RWPE2 (cell line): Measurements from ENCODE around the gene MXD3.

ENCODE experiments used
- ATAC-seq: fragments of 200-7000 bp; cut with Tn5 transposase; 3 replicates; pipeline ENCODE4 v1.9.1; 2021; ENCODE audit warnings: low read depth
- DNase-seq: peaks from one replicate; pipeline ENCODE4 v3.0.0-alpha.2; 2020; ENCODE audit warnings: low spot score
- H3K27ac ChIP-seq: fragments of 450-650 bp; 2 replicates; pipeline ENCODE4 v1.5.1; 2017; ENCODE audit warnings: mild to moderate bottlenecking; ENCODE audit not compliant: poor library complexity, severe bottlenecking
- H3K27me3 ChIP-seq: fragments of 250-450 bp; sonication (Bioruptor Pico); 2 replicates; pipeline ENCODE4 v1.5.1; 2021; ENCODE audit warnings: mild to moderate bottlenecking, moderate library complexity; ENCODE audit not compliant: insufficient read depth, poor library complexity, severe bottlenecking
- H3K36me3 ChIP-seq: fragments of 250-450 bp; sonication (Bioruptor Pico); 2 replicates; pipeline ENCODE4 v1.5.1; 2020; ENCODE audit warnings: low read depth, mild to moderate bottlenecking, moderate library complexity
- H3K4me1 ChIP-seq: fragments of 250-450 bp; sonication (Bioruptor Pico); 2 replicates; pipeline ENCODE4 v1.5.1; 2021; ENCODE audit warnings: mild to moderate bottlenecking, moderate library complexity; ENCODE audit not compliant: insufficient read depth, poor library complexity, severe bottlenecking
- H3K4me3 ChIP-seq: fragments of 250-450 bp; sonication (Bioruptor Pico); 2 replicates; pipeline ENCODE4 v1.5.1; 2021; ENCODE audit warnings: mild to moderate bottlenecking, moderate library complexity; ENCODE audit not compliant: severe bottlenecking
- H3K9me3 ChIP-seq: fragments of 250-450 bp; sonication (Bioruptor Pico); 2 replicates; pipeline ENCODE4 v1.5.1; 2021; ENCODE audit warnings: mild to moderate bottlenecking, moderate library complexity; ENCODE audit not compliant: severe bottlenecking
- CTCF ChIP-seq: fragments of 450-650 bp; IDR thresholded peaks from one replicate; pipeline ENCODE4 v1.5.1; 2017; ENCODE audit warnings: mild to moderate bottlenecking, moderate library complexity; ENCODE audit not compliant: poor library complexity, severe bottlenecking

The MXD3 gene

GRCh38 chr5:177328545-177329231, 17.0 kb upstream of the MXD3 start:
- H3K36me3 ChIP-seq, result peaks cover 42% of the 10 kb centered on the region
- DNase-seq (no peak), ATAC-seq (no peak)
- H3K27me3 ChIP-seq, result no peaks in the 10 kb centered on the region
- peaks cover 11% of the 10 kb centered on the region for H3K4me1 ChIP-seq
- peak overlapping the region; percentile 21 for H3K27ac ChIP-seq
- no peak for TF ChIP-seq CTCF
- H3K4me3 ChIP-seq, result no peak overlapping the region
- H3K9me3 ChIP-seq, result no peaks in the 10 kb centered on the region

DNA sequence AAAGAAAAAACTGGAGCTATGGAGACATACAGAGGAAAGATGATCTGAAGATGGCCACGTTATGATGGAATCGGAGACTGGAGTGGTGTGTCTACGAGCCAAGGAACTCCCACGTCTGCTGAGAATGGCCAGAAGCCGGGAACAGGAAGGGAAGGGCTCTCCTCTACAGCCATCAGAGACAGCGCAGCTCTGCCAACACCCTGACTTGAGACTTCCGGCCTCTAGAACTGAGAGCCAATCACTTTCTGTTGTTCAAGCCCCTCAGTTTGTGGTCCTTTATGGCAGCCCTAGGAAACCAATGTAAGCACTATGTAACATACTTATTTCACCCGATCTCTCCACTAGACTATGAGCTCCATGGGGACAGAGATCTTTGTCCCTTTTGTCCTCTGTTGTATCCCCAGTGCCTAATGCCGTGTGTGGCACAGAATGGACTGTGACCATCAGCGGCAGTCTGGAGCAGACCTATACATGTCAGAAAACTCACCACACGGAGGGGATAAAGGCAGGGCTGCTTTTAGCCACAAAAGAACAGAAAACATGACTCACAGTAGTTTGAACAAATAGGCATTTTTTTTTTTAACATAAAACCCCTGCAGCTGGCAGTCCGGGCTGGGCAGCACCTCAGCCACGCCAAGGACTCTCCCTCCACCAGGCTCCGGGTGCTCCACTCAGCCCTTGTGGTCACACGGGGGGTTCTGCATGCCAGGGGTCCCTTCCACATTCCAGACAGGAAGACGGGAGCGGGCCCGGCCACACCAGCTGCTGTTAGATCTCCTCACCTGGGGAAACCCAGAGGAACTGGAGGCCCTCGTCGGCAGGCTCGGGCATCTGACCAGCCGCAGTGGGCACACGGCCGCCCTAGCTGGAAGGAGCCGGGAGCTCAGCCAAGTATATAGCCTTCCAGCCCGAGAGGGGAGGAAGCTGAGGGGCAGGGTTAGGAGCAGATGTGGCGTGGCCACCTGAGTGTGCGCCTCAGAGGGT, 16.1 kb upstream of the MXD3 start:
- H3K4me3 ChIP-seq, result no peak overlapping the region
- peaks cover 35% of the 10 kb centered on the region for H3K36me3 ChIP-seq
- ATAC-seq, result peak; percentile 66
- peak overlapping the region; percentile 21 for H3K27ac ChIP-seq
- H3K27me3 ChIP-seq, result no peaks in the 10 kb centered on the region
- H3K4me1 ChIP-seq, result peaks cover 11% of the 10 kb centered on the region
- no peak for TF ChIP-seq CTCF
- no peaks in the 10 kb centered on the region for H3K9me3 ChIP-seq
- DNase-seq, result no peak

DNA sequence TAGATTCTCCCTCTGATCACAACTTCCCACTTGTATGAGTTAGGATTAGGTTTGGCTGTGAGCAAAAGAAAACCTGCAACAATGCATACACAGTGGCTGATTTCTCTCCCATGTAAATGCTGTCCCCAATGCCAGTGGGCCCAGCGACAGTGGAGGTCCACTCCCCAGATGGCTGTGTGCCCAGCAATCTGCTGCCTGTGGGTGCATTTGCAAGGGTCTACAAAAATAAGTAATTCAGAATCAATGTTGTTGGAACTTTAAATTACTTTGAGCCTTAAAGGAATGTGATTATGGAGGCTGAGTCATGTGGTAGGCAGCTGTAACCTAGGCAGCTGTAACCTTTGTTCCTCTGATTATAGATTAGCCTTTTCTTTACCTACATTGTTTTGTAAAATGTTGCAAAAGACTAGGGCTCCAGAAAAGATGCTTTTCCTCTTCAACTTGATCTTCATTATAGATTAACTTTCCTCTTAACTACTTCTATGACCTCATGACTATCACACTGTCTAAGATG, 14.2 kb upstream of the MXD3 start:
- peaks cover 26% of the 10 kb centered on the region for H3K36me3 ChIP-seq
- peaks cover 11% of the 10 kb centered on the region for H3K4me1 ChIP-seq
- DNase-seq, result no peak
- no peak overlapping the region for H3K4me3 ChIP-seq
- H3K27ac ChIP-seq, result no peak overlapping the region
- H3K9me3 ChIP-seq, result no peaks in the 10 kb centered on the region
- H3K27me3 ChIP-seq, result no peaks in the 10 kb centered on the region
- peak; percentile 47; the same call in 1 of the 3 replicates for ATAC-seq
- no peak for TF ChIP-seq CTCF

- no peak for TF ChIP-seq CTCF
- H3K4me3 ChIP-seq, result no peak overlapping the region
- 0 out of 2 replicates have a peak, but pooled peaks cover 6% of the 10 kb centered on the region for H3K36me3 ChIP-seq
- no peaks in the 10 kb centered on the region for H3K9me3 ChIP-seq
- H3K27me3 ChIP-seq, result no peaks in the 10 kb centered on the region
- ATAC-seq (no peak), DNase-seq (no peak)
- H3K27ac ChIP-seq, result no peak overlapping the region
- no peaks in the 10 kb centered on the region for H3K4me1 ChIP-seq
These were observed 9.2 kb upstream of the MXD3 start for GRCh38 chr5:177320879-177321278.
